Brain pericyte (primary cell): Measurements from ENCODE around the gene GRAMD1C.
"Not testable (repeated sequence)": the region's sequence is repeated elsewhere in the genome, so short reads cannot be mapped to it uniquely, and the experiment has no call there.

Source experiments
- DNase-seq: peaks from one replicate; pipeline ENCODE4 v3.0.0-alpha.2; 2012; ENCODE audit warnings: low read depth, low spot score

GRAMD1C gene

GRCh38 chr3:113838631-113839209 is at the start of gene GRAMD1C:
Gene GRAMD1C, plus strand, starts transcription at chr3:113838788. Its CDS starts 122 bp downstream, at chr3:113838910.
- peak; percentile 36 for DNase-seq

DNA sequence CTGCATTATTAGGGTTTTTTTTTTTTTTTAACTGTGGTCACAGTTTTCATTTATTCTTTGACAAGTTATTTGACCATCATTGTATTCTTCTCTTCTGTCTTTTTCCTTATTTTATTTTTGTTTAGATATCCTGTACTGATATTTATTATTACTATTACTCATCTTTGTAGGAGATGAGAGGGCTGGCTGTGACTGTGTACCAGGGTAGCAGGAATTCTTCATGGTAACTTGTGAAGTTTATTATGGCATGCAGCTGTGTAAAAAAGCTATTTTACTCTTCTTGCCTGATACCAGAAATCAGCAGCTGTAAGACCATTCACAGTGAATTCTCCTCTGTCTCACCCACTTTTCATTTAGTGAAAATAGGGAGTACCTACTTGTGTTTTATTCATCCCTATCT is 47.2 kb upstream of the GRAMD1C start:
- DNase-seq: peak; percentile 25

DNA sequence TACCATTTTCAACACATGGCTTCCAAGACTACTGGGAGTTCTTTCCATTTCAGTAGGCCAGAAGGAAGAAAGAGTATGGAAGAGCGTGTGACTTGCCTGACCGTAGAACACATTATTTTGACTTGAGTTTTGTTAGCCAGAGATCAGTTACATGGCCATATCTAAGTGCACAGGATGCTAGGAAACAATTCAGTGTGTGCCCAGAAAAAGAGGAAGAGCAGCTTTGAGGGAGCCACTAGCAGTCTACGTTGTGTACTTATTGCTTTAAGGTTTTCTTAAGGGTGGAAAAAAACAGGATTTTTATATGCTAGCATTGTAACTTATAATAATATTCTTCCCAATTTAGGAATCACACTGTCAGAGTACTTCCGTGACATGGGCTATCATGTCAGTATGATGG is 44.1 kb upstream of the GRAMD1C start:
- no peak for DNase-seq

DNA sequence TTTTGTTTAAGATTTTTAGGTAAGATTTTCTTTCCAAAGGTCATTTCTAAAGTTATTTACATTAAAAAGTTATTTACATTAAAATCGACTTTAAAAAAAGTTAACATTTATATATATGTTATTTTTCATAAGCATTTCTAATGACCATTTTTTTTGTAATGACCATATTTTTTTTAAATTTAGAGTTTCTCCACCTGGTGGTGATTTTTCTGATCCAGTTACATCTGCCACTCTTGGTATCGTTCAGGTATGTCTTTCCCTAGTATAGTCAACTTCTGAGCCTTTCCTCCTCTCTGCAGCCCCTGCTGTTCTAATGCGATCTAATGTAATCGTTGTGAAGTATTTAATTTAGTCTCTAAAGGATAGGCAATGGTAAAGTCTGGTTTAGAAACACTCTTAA is 42.9 kb upstream of the GRAMD1C start:
- no peak for DNase-seq

- no peak for DNase-seq
Observed at GRCh38 chr3:113802795-113803455, 35.7 kb upstream of the GRAMD1C start.

GRCh38 chr3:113804661-113805060 is 33.9 kb upstream of the GRAMD1C start:
- no peak for DNase-seq

GRCh38 chr3:113805249-113805648 is 33.3 kb upstream of the GRAMD1C start:
- DNase-seq: no peak

- DNase-seq: no peak
Observed at GRCh38 chr3:113812854-113813253, 25.7 kb upstream of the GRAMD1C start.

GRCh38 chr3:113819866-113820265 is 18.7 kb upstream of the GRAMD1C start:
- DNase-seq: no peak

- no peak for DNase-seq
Observed at GRCh38 chr3:113825090-113825489, 13.5 kb upstream of the GRAMD1C start.

- DNase-seq: no peak
Observed at GRCh38 chr3:113828600-113828999, 10.0 kb upstream of the GRAMD1C start.

DNA sequence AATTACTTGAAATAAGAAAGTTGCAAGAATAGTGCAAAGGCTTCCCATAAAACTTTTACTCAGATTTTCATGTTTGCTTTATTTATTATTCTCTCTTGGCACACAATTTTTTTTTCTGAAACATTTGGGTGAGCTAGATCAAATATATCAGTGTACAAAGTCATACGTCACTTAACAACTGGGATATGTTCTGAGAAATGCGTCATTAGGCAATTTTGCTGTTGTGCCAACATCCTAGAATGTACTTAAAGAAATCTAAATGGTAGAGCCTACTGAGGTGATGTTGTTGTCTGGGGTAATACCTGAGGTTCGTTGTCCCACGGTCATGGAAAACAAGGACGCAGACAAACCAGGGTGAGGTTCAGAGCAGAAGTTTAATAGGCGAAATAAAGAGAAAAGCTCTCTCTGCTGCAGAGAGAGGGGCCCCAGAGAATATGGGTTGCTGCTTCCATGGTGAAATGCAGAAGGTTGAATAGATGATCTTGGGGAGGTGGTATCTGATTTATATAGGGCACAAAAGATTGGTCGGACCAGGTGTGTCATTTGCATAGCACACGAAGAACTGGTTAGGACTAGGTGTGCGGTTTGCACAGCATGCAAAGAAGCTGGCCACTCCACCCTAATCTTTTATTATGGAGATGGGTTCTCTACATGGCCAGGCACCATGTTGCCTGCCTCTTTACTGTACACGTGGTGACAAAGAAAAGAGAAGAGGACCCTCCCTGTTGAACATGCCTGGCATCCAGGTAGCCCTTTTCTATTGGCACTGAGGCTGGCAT is 8.8 kb upstream of the GRAMD1C start:
- DNase-seq: no peak

DNA sequence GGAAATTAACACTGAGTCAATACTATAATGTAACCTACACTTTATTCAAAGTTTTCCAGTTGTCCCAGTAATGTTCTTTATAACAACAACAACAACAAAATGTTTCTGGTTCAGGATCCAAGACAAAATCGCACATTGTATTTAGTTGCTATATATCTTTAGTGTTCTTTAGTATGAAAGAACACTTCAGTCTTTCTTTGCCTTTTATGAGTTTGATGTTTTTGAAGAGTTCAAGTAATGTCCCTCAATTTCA is 7.6 kb upstream of the GRAMD1C start:
- DNase-seq: no peak

- no peak for DNase-seq
Observed at GRCh38 chr3:113832477-113833164, 6.0 kb upstream of the GRAMD1C start.

GRCh38 chr3:113834983-113835382 is 3.6 kb upstream of the GRAMD1C start:
- no peak for DNase-seq

DNA sequence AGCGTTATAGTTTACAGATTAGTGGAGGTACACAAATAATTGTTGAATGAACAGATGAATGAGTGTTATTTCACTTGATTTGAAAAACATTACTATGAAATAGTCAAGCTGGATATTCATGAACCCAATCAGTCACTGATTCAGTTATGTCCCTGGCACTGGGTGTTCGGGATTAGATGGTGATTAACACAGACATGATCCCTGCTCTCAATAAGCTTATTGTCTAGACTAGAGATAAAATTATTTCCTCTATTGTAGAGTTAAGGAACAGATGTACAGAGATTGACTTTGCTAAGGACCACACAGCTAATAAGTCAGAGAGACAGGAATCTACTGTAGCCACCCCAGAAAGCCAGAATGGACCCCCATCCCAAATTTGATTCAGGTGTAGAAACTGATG is 963 bp downstream of the GRAMD1C start:
- no peak for DNase-seq

DNA sequence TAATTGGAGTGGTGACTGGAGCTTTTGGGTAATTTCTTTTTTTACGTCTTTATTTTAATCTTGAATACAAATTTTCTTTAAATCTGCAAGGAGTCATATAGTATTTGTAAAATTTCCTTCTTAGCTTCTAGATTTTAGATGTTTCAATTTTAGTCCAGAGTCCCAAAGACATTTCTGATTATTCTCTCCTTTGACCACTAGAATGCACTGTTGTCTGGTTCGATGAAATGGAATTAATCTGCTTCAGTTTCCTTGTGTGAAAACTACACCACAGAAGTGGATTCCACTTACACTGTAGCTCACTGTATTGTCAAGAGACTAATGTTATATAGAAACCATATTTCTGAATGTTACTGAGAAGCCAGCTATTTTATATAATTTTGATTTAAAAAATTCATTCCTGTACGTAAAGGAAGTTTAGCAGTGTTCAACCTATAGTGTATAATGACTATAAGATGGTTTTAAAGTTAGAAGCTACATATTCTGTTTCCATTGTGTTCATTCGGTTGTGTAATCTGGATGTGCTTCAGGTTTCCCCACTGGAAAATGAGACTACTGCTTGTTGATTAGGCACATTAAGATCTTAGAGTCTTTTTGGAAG is 6.1 kb downstream of the GRAMD1C start:
- no peak for DNase-seq

DNA sequence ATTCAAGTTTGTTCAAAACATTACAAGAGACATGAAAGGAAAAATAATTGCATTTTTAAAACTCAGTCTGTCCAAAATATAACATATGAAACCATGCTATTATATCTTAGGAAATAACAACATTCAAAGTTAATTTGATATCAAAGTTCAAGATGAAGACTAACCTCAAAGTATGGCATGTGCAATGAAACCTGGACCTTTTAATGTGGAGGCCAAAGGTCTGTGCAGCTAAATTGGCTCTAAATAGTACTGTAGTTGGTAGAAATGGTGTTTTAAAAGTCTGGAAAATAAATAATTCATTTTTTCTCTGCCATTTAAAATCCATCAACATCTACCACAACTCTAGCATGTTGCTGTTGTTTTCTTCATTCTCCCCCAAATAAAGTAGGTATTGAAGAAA is 8.7 kb downstream of the GRAMD1C start:
- no peak for DNase-seq

DNA sequence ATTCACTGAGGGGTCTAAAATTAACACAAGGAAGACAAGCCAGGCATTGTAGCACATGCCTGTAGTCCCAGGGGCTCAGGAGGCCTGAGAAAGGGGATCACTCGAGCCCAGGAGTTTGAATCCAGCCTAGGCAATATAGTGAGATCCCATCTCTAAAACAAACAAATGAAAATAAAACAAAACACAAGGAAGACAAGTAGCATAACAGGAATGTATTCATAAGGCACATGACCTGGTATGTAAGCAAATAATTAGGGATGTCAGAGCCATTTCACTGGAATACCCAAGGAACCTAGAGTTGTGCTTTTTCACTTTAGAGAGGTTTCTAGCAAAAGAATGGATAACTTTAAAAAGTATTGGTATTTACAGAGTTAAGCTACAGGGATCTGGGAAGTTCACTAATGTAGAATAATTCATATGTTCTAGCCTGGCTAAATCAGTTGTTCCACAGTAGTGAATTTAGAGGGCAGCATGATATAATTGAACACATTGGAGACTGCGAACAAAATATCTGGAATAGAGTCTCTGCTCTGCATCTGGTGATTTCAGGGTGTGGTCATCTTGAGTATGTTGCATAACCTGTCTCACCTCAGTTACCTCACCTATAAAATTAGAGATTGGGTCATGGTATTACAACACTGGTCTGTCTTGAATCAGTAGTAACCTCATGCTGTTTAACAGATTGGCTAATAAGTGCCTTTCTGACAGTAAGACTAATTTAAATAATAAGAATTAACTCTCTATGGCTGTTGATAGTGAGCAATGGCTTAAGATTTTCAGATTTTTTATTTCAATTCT is 9.3 kb downstream of the GRAMD1C start:
- DNase-seq: no peak

DNA sequence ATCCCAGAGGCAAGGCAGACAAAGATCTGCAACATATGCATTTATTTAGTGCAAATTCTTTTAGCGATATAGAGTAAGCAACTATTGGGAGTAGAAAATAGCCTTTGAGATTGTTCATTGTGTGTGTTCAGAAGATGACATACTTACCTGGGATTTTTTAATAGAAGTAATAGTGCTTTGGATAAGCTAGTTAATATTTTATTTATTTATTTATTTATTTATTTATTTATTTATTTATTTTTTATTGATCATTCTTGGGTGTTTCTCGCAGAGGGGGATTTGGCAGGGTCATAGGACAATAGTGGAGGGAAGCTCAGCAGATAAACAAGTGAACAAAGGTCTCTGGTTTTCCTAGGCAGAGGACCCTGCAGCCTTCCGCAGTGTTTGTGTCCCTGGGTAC is 10.5 kb downstream of the GRAMD1C start:
- DNase-seq: not testable (repeated sequence)

DNA sequence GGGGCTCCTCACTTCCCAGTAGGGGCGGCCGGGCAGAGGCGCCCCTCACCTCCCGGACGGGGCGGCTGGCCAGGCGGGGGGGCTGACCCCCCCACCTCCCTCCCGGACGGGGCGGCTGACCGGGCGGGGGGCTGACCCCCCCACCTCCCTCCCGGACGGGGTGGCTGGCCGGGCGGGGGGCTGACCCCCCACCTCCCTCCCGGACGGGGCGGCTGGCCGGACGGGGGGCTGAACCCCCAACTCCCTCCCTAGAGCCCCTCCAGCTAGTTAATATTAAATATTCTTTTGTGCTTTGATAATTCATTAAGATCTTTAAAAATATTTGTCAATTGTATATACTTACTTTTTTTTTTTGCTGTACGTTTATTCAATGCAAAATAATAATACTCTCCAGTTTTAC is 11.3 kb downstream of the GRAMD1C start:
- DNase-seq: not testable (repeated sequence)
